ENCODE data around the gene RAB9B.

DNA sequence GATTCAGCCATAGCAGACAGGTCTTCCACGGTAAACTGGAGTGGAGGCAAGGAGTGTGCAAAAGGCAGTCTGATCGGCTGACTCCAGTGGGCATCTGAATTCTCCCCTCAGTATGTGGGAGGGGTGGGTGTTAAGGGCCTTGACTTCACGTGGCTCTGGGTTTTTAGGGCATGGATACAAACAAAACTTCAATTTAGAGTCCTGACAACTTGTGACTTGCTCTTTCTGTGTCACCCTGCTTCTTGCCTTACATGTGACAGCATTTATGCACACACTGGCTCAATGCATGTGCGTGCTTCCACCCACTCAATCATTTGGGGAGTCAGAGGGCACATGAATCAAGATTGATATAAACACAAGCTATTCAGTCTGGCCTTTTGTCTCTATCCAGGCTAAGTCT lies 37.9 kb downstream of the RAB9B start:
- no peak for TF ChIP-seq EP300 (IDR thresholded peaks at IDR 0.05)
- TF ChIP-seq, protein P1, sequence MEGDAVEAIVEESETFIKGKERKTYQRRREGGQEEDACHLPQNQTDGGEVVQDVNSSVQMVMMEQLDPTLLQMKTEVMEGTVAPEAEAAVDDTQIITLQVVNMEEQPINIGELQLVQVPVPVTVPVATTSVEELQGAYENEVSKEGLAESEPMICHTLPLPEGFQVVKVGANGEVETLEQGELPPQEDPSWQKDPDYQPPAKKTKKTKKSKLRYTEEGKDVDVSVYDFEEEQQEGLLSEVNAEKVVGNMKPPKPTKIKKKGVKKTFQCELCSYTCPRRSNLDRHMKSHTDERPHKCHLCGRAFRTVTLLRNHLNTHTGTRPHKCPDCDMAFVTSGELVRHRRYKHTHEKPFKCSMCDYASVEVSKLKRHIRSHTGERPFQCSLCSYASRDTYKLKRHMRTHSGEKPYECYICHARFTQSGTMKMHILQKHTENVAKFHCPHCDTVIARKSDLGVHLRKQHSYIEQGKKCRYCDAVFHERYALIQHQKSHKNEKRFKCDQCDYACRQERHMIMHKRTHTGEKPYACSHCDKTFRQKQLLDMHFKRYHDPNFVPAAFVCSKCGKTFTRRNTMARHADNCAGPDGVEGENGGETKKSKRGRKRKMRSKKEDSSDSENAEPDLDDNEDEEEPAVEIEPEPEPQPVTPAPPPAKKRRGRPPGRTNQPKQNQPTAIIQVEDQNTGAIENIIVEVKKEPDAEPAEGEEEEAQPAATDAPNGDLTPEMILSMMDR (IDR thresholded peaks at IDR 0.05), result no peak
- no peak for TF ChIP-seq POLR2AphosphoS5 (IDR thresholded peaks at IDR 0.05)
